DND-41 (cell line): ENCODE measurements around the gene LITAFD.

Experiments
- EZH2 ChIP-seq: IDR thresholded peaks from 3 replicates; pipeline ENCODE4 v1.6.1; 2012; ENCODE audit warnings: borderline replicate concordance, low read depth, mild to moderate bottlenecking, moderate library complexity, low read length, inconsistent platforms; ENCODE audit not compliant: severe bottlenecking
- TF ChIP-seq, protein P1 (sequence below): IDR thresholded peaks from 2 replicates; pipeline ENCODE4 v1.5.1; 2012; ENCODE audit warnings: borderline replicate concordance, low read length, moderate library complexity, mild to moderate bottlenecking; ENCODE audit not compliant: poor library complexity, severe bottlenecking; ENCODE audit errors: extremely low read depth

DNA sequence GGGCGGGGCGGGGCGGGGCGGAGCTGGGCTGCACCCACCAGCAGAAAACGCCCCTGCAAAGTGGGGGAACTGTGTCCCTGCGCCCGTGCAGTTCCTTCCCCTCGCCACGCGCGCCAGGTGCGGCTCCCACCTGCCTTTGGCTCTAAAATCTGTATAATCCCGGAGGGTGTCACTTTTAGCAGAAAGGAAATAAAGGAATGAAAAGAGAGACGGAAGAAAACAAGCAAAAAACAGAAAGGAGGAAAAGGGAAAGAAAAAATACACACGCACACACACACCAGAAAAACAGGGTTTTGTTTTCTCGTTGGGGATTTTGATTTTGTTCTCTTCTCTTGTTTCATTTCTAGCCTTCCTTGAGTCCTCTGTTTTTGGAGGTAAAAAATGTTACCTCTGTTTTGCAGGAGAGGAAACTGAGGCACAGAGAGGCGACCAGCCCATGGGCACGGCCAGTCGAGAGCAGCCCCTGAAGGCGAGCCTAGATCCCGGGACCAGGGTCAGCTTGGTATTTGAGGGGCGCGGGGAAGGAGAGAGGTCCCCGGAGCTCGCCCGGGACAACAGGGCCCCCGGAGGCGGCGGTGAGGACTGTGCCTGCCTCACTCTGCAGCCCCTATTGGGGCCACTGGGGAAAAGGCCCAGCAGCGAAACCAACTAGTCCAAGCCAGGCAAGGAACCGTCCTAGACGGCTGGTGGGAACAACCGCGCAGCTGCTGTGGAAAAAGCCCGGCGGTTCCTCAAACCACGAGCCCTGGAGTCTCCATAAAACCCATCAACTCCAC, 12.8 kb upstream of the LITAFD start:
- TF ChIP-seq, protein P1, sequence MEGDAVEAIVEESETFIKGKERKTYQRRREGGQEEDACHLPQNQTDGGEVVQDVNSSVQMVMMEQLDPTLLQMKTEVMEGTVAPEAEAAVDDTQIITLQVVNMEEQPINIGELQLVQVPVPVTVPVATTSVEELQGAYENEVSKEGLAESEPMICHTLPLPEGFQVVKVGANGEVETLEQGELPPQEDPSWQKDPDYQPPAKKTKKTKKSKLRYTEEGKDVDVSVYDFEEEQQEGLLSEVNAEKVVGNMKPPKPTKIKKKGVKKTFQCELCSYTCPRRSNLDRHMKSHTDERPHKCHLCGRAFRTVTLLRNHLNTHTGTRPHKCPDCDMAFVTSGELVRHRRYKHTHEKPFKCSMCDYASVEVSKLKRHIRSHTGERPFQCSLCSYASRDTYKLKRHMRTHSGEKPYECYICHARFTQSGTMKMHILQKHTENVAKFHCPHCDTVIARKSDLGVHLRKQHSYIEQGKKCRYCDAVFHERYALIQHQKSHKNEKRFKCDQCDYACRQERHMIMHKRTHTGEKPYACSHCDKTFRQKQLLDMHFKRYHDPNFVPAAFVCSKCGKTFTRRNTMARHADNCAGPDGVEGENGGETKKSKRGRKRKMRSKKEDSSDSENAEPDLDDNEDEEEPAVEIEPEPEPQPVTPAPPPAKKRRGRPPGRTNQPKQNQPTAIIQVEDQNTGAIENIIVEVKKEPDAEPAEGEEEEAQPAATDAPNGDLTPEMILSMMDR: peak; percentile 37
- TF ChIP-seq EZH2: no peak
